Liver (tissue), 9 donors: ENCODE data around the gene CLEC1A. TPM values are rescaled to one million over a fixed set of nuclear protein-coding genes. Genes with fewer than 3 reads are reported as not detected.

ENCODE experiments used
- DNase-seq: peaks from one replicate; pipeline ENCODE4 v3.0.0-alpha.2; 2017; ENCODE audit warnings: low spot score
- H3K27ac ChIP-seq, 2 donors: one replicate each; pipeline ENCODE4 v1.7.0; 2013; ENCODE audit warnings: inconsistent platforms in 2 of 2, low read length in 2 of 2, control low read depth in 1 of 2, low read depth in 1 of 2, mild to moderate bottlenecking in 1 of 2
- H3K27me3 ChIP-seq, 4 donors: one replicate each; pipeline versions ENCODE4 v1.6.1 to v1.7.0; 2013; ENCODE audit warnings: low read length in 3 of 4, inconsistent platforms in 1 of 4, mild to moderate bottlenecking in 1 of 4, moderate library complexity in 1 of 4; ENCODE audit not compliant: control insufficient read depth in 4 of 4, insufficient read depth in 4 of 4
- H3K36me3 ChIP-seq, 4 donors: one replicate each; pipeline versions ENCODE4 v1.6.1 to v1.7.0; 2013; ENCODE audit warnings: low read length in 3 of 4, mild to moderate bottlenecking in 3 of 4, low read depth in 1 of 4, moderate library complexity in 1 of 4; ENCODE audit not compliant: control insufficient read depth in 4 of 4, insufficient read depth in 3 of 4
- H3K4me1 ChIP-seq, 4 donors: one replicate each; pipeline versions ENCODE4 v1.6.1 to v1.7.0; 2013; ENCODE audit warnings: low read length in 3 of 4, mild to moderate bottlenecking in 3 of 4, moderate library complexity in 1 of 4; ENCODE audit not compliant: control insufficient read depth in 4 of 4, insufficient read depth in 4 of 4
- H3K4me3 ChIP-seq, 3 donors: one replicate each; pipeline versions ENCODE4 v1.6.1 to v1.7.0; 2013; ENCODE audit warnings: low read length in 3 of 3, control low read depth in 1 of 3, low read depth in 1 of 3, mild to moderate bottlenecking in 1 of 3
- H3K9ac ChIP-seq, 2 donors: one replicate each; pipeline ENCODE4 v1.7.0; 2013; ENCODE audit warnings: low read length in 2 of 2, mild to moderate bottlenecking in 2 of 2, moderate library complexity in 2 of 2, control low read depth in 1 of 2, low read depth in 1 of 2
- H3K9me3 ChIP-seq, 4 donors: one replicate each; pipeline versions ENCODE4 v1.6.1 to v1.7.0; 2013; ENCODE audit warnings: low read length in 3 of 4; ENCODE audit not compliant: control insufficient read depth in 4 of 4
- CTCF ChIP-seq: fragments of 150-350 bp; IDR thresholded peaks from 2 replicates; pipeline ENCODE4 v1.5.1; 2017; ENCODE audit warnings: improper control_type of control experiment, low read depth, low read length; ENCODE audit not compliant: missing input control
- FOXA1 ChIP-seq: IDR thresholded peaks from 2 replicates; pipeline ENCODE4 v1.6.1; 2016; ENCODE audit warnings: antibody characterized with exemption
- FOXA2 ChIP-seq: IDR thresholded peaks from 2 replicates; pipeline ENCODE4 v1.6.1; 2016; ENCODE audit warnings: antibody characterized with exemption
- GABPA ChIP-seq, 2 donors: IDR thresholded peaks in 1 of 2; conservative IDR thresholded peaks in 1 of 2; 2 replicates each; pipeline ENCODE4 v1.6.1; 2016; ENCODE audit warnings: antibody characterized with exemption in 2 of 2, mild to moderate bottlenecking in 1 of 2, moderate library complexity in 1 of 2
- HNF4A ChIP-seq, 2 donors: conservative IDR thresholded peaks; 2 replicates each; pipeline ENCODE4 v1.6.1; 2016; ENCODE audit warnings: antibody characterized with exemption in 2 of 2, mild to moderate bottlenecking in 2 of 2
- HNF4G ChIP-seq: IDR thresholded peaks from 2 replicates; pipeline ENCODE4 v1.6.1; 2016; ENCODE audit warnings: antibody characterized with exemption
- JUND ChIP-seq, 2 donors: IDR thresholded peaks; 2 replicates each; pipeline ENCODE4 v1.6.1; 2016; ENCODE audit warnings: antibody characterized with exemption in 2 of 2
- NR2F2 ChIP-seq: IDR thresholded peaks from 2 replicates; pipeline ENCODE4 v1.6.1; 2016; ENCODE audit warnings: antibody characterized with exemption
- RAD21 ChIP-seq, 2 donors: IDR thresholded peaks; 2 replicates each; pipeline ENCODE4 v1.6.1; 2016; ENCODE audit warnings: antibody characterized with exemption in 2 of 2, mild to moderate bottlenecking in 2 of 2
- REST ChIP-seq: IDR thresholded peaks from 2 replicates; pipeline ENCODE4 v1.6.1; 2016; ENCODE audit warnings: antibody characterized with exemption, mild to moderate bottlenecking
- RXRA ChIP-seq, 2 donors: IDR thresholded peaks; 2 replicates each; pipeline ENCODE4 v1.6.1; 2017 to 2018; ENCODE audit warnings: antibody characterized with exemption in 2 of 2, mild to moderate bottlenecking in 1 of 2
- SP1 ChIP-seq: IDR thresholded peaks from 2 replicates; pipeline ENCODE4 v1.6.1; 2018; ENCODE audit warnings: antibody characterized with exemption, mild to moderate bottlenecking
- TAF1 ChIP-seq: conservative IDR thresholded peaks from 2 replicates; pipeline ENCODE4 v1.6.1; 2016; ENCODE audit warnings: antibody characterized with exemption, mild to moderate bottlenecking
- ZBTB33 ChIP-seq: IDR thresholded peaks from 2 replicates; pipeline ENCODE4 v1.6.1; 2016; ENCODE audit warnings: antibody characterized with exemption
- WGBS: extraction: QIAGEN DNeasy Blood & Tissue Kit; methylation state at CpG from one replicate; pipeline ENCODE4 v1.1.7; 2013; 5-methylcytosine and 5-hydroxymethylcytosine counted together
- polyA plus RNA-seq, 2 donors: library from polyadenylated mRNA; stranded (reverse) in 1 of 2; unstranded in 1 of 2; fragments of 200-250 nt in 1 of 2; fragments of >200 nt in 1 of 2; fragmentation: Nextera tagmentation in 1 of 2; extraction: Ambion mirVana in 1 of 2; gene quantifications; one replicate each; pipeline versions ENCODE4 v1.2.1 to v1.2.3, GENCODE V29; 2013 to 2015
- total RNA-seq, 2 donors: library from RNA; depleted of rRNA; stranded (reverse); fragments of >200 nt; gene quantifications; one replicate each; pipeline ENCODE4 v1.2.3, GENCODE V29; 2014
- TF ChIP-seq, protein P1 (sequence below): IDR thresholded peaks from 2 replicates; pipeline ENCODE4 v1.6.1; 2016; ENCODE audit warnings: antibody characterized with exemption
- donor health status: healthy.
- donor health status: healthy.
- donor health status: healthy.
- donor health status: healthy.
- donor health status: healthy.

Gene CLEC1A
- total and polyA plus RNA-seq, 4 donors, result 0.09 to 2.1 (median 1.1) TPM

DNA sequence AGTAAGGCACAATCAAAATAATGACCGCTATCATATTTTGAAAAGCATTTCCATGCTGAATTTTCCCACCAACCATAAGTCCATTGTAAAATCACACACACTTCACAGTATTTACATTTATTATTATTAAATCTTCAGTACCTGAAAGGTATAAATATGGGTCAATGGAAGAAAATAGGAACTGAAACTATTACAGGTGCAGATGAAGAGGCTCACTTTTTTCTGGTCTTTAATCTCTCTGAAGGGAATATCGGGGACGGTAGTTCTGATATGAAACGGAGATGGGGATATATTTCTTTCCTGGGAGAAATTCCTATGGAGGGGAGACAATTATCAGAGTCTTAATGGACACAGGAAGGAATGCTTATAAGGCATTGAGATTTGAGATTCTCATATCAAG, 28.4 kb downstream of the CLEC1A start:
- H3K9me3 ChIP-seq, result no peaks in the 10 kb centered on the region
- no peaks in the 10 kb centered on the region for H3K4me1 ChIP-seq
- no peak overlapping the region for H3K4me3 ChIP-seq
- H3K36me3 ChIP-seq, result no peaks in the 10 kb centered on the region
- no peak overlapping the region for H3K9ac ChIP-seq
- no peak overlapping the region for H3K27ac ChIP-seq
- TF ChIP-seq CTCF (no peak), SP1 (no peak), GABPA (IDR thresholded peaks at IDR 0.05 in 1 of 2, conservative IDR thresholded peaks at IDR 0.05 in 1 of 2) (no peak), FOXA2 (no peak), RXRA (IDR thresholded peaks at IDR 0.05) (no peak), HNF4G (no peak), TAF1 (no peak), HNF4A (conservative IDR thresholded peaks at IDR 0.05) (no peak), ZBTB33 (no peak), FOXA1 (no peak), NR2F2 (no peak), JUND (IDR thresholded peaks at IDR 0.05) (no peak), RAD21 (IDR thresholded peaks at IDR 0.05) (no peak)
- TF ChIP-seq, protein P1, sequence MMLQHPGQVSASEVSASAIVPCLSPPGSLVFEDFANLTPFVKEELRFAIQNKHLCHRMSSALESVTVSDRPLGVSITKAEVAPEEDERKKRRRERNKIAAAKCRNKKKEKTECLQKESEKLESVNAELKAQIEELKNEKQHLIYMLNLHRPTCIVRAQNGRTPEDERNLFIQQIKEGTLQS, result no peak
- H3K27me3 ChIP-seq, result no peaks in the 10 kb centered on the region
- no peak for DNase-seq
- WGBS, result 93% methylated on average over 4 of the region's 4 CpGs

DNA sequence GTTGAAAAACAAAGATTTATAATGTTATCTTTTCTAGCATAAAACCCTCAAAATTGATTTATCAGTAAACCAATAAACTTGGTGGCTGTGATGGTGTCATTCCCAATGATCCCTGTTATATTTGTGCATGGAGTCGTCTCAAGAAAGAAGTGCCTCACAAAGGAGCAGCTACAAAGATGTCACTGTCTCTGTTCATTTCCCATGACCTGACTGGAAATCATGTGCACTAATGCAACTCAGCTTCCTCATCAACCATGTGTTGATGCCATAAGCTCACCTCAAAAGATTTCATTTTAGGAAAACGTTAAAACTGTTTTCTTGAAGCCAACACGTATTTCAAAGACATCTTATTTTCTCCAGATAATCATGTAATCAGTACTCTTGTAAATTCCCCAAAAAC, 28.8 kb downstream of the CLEC1A start:
- Histone ChIP-seq H3K9ac (no peak overlapping the region), H3K27ac (no peak overlapping the region), H3K27me3 (no peaks in the 10 kb centered on the region), H3K9me3 (no peaks in the 10 kb centered on the region), H3K4me1 (no peaks in the 10 kb centered on the region), H3K4me3 (no peak overlapping the region), H3K36me3 (no peaks in the 10 kb centered on the region)
- no peak for TF ChIP-seq REST
- no peak for DNase-seq
- 20% methylated on average over 3 of the region's 3 CpGs for WGBS
